CD4-positive, alpha-beta T cell treated with Interleukin-21 for 1 hour (primary cell): ENCODE data around the gene KLF4.

Experiments used
- DNase-seq: peaks from one replicate; pipeline ENCODE4 v3.0.0-alpha.2; 2020

The KLF4 gene

DNA sequence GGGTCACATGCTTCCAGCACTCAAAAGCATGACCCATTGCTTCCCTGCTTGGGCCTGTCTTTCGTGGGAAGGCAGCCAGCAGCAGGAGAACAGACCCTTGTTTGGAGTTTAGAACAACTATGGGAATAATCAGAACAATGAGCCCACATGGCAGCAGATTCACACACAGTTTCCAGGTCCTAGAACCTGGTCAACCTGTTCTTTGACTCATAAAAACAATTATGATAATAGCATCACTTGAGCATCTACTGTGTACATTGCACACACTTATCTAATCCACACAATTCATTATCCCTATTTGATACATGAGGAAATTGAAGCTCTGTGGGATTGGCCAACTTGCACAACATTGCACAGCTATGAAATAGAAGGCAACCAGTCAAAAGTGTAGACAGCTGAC lies 41.7 kb downstream of the KLF4 start:
- DNase-seq: no peak

DNA sequence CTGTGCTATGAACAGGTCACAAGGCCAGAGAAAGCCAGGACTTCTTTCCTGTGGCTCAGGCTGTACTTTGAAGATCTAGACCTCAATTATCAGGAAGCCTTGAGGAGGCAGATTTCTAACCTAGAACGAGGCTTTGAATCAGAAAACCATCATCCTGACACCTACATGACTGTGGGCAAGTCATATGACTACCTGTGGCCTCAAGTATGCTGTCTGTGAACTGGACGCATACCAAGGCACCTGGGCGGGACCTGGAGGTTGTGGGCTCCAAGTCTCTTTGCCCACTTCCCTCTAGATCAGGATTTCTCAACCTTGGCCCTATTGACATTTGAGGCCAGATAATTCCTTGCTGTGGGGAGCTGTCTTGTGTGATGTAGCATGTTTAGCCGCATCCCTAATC lies 42.5 kb downstream of the KLF4 start:
- no peak for DNase-seq

DNA sequence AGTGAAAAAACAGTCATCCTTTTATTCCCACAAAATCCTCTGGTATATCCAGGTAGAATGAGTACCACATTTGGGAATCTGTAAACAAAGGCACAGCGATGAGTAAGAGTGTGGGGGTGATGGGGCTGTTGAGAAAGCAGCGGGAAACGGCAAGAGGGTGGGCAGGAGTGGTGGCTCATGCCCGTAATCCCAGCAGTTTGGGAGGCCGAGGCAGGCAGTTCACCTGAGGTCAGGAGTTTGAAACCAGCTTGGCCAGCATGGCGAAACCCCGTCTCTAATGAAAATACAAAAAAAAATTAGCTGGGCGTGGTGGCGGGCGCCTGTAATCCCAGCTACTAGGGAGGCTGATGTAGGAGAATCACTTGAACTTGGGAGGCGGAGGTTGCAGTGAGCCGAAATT lies 43.1 kb downstream of the KLF4 start:
- no peak for DNase-seq

DNA sequence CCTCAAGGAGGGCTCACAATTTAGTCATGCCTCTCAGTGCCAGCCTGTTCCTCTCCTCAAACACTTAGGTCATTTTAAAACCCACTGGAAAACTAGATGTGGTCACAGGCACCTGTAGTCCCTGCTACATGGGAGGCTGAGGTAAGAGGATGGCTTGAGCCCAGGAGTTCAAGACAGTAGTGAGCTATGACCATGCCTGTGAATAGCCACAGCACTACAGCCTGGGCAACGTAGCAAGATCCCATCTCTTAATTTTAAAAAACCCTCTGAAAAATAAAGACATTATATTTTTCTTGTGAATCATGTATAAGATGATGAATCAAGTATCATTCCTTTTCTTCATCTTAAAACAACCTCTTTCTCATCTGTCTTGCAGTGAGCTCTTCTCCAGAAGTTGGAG lies 45.8 kb downstream of the KLF4 start:
- no peak for DNase-seq

DNA sequence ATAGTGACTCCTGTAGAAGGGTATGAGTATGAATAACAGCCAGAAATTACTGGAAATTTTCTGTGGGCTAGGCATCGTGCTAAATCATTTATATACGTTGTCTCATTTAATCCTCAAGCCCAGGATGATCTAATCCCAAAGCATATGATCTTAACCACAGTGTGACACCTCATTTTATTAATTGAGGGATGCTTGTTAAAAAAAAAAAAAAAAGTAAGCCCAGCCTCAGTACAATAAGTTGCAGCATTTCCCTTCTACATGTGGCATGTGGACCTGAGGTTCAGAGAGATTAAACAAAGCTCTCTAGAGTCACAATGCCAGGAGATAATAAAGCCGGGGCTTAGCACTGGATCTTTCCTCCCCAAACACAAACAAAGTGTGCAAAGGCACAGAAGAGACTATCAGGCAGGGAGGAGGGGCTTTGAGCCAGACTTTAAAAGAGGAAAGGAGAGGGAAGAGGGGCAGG lies 49.5 kb downstream of the KLF4 start:
- DNase-seq: no peak

DNA sequence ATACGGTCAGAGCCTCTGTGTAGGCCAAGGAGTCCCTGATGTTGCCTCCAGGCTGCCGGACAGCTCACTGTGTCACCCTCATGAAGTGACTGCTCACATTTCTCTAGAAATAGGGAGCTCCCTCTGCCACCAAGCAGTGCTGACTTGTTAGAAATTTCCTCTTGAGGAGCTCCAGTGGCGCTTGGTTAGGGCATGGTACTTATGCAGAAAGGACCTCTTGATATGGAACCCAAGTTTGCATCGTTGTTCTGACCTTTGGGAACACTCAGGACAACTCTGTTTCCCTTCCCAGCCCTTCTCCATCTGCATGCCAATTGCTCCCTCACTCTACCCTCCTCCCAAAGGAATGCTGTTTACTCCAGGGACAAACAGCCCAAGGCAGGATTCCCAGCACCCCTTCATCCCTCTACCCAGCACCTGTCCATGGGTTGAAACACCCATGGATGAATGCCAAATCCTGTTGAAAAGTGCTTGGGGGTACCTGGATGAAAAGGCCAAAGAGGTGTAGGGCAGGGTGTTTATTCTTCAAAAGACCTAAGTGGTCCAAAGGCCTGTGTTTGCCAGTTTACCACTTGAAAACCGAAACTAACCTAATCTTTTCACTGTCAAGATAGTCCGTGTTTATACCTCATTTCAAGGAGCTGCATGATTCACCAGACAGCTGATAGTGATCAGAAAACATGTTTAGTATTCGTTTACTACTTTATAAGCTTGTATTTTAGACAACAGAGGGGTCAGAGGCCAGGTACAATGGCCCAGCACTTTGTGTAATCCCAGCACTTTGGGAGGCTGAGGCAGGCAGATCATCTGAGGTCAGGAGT lies 51.1 kb downstream of the KLF4 start:
- no peak for DNase-seq

DNA sequence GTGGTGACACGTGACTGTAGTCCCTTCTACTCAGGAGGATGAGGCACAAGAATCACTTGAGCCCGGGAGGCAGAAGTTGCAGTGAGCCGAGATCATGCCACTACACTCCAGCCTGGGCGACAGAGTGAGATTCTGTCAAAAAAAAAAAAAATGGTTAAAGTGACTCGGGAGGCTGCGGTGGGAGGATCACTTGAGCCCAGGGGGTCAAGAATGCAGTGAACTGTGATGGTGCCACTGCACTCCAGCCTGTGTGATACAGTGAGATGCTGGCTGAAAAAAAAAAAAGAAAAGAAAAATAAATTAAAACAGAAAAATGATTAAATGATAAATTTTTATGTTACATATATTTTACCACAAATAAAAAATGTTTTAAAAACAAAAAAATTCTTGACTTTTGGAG lies 51.9 kb downstream of the KLF4 start:
- DNase-seq: no peak

DNA sequence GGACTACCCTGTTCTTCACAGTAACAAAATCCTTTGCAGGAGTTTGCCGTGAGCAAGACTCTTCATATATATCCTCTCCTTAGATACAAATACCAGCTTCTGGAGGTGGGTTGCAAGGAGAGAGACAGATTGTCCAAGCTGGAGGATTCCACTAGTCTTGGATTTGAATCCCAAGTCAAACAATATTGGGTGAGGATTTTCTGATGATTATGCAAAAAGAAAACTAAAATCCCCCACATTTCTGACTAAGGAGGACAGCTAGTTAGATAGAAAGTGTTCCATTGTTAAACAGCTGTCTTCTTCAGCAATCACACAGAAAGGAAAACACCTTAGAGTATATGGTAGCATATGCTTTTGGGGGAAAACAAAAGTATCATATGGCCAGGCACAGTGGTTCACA lies 54.2 kb downstream of the KLF4 start:
- DNase-seq: no peak
